ENCODE results near the gene TENM3.
A peak's percentile ranks its signal among the peaks of the same experiment; 100 is the strongest.
"Not testable (repeated sequence)": the region's sequence is repeated elsewhere in the genome, so short reads cannot be mapped to it uniquely, and the experiment has no call there.

TENM3 gene

GRCh38 chr4:182800216-182800515 is 557.0 kb downstream of the TENM3 start:
- no peak for DNase-seq

GRCh38 chr4:182801636-182802035 is 558.4 kb downstream of the TENM3 start:
- no peak for DNase-seq

GRCh38 chr4:182802621-182803020 is 559.4 kb downstream of the TENM3 start:
- DNase-seq, result no peak

GRCh38 chr4:182803235-182803634 is 560.0 kb downstream of the TENM3 start:
- no peak for DNase-seq

GRCh38 chr4:182804131-182804530 is 560.9 kb downstream of the TENM3 start:
- DNase-seq, result no peak

GRCh38 chr4:182805321-182805720 is 562.1 kb downstream of the TENM3 start:
- DNase-seq, result no peak

GRCh38 chr4:182805750-182806149 is 562.5 kb downstream of the TENM3 start:
- DNase-seq, result no peak

GRCh38 chr4:182806259-182807252 is 563.4 kb downstream of the TENM3 start:
- DNase-seq, result peak; percentile 71

GRCh38 chr4:182807346-182807745 is 564.1 kb downstream of the TENM3 start:
- DNase-seq, result no peak

- no peak for DNase-seq
Measured at GRCh38 chr4:182807767-182808548, 564.8 kb downstream of the TENM3 start.

- DNase-seq, result no peak
Measured at GRCh38 chr4:182808673-182809416, 565.6 kb downstream of the TENM3 start.

GRCh38 chr4:182809417-182810102 is 566.4 kb downstream of the TENM3 start:
- DNase-seq, result no peak

- no peak for DNase-seq
Measured at GRCh38 chr4:182810103-182810615, 567.0 kb downstream of the TENM3 start.

GRCh38 chr4:182812916-182813315 is 569.7 kb downstream of the TENM3 start:
- no peak for DNase-seq

GRCh38 chr4:182814065-182814464 is 570.9 kb downstream of the TENM3 start:
- DNase-seq, result not testable (repeated sequence)

- no peak for DNase-seq
Measured at GRCh38 chr4:182818926-182819730, 575.9 kb downstream of the TENM3 start.

- DNase-seq, result no peak
Measured at GRCh38 chr4:182819751-182820150, 576.5 kb downstream of the TENM3 start.

- no peak for DNase-seq
Measured at GRCh38 chr4:182822554-182822953, 579.4 kb downstream of the TENM3 start.

- DNase-seq, result no peak
Measured at GRCh38 chr4:182823576-182823975, 580.4 kb downstream of the TENM3 start.

GRCh38 chr4:182825003-182825402 is 581.8 kb downstream of the TENM3 start:
- no peak for DNase-seq

GRCh38 chr4:182825786-182826185 is 582.6 kb downstream of the TENM3 start:
- no peak for DNase-seq

- no peak for DNase-seq
Measured at GRCh38 chr4:182826391-182826790, 583.2 kb downstream of the TENM3 start.

All from NCI-H2081 (cell line).